Liver (tissue), 9 donors: ENCODE measurements around the gene SKAP2. TPM values are rescaled to one million over a fixed set of nuclear protein-coding genes. Genes with fewer than 3 reads are reported as not detected.
A peak's percentile ranks its signal among the peaks of the same experiment; 100 is the strongest.

ENCODE experiments used
- DNase-seq: peaks from one replicate; pipeline ENCODE4 v3.0.0-alpha.2; 2017; ENCODE audit warnings: low spot score
- H3K27ac ChIP-seq, 2 donors: one replicate each; pipeline ENCODE4 v1.7.0; 2013; ENCODE audit warnings: inconsistent platforms in 2 of 2, low read length in 2 of 2, control low read depth in 1 of 2, low read depth in 1 of 2, mild to moderate bottlenecking in 1 of 2
- H3K27me3 ChIP-seq, 4 donors: one replicate each; pipeline versions ENCODE4 v1.6.1 to v1.7.0; 2013; ENCODE audit warnings: low read length in 3 of 4, inconsistent platforms in 1 of 4, mild to moderate bottlenecking in 1 of 4, moderate library complexity in 1 of 4; ENCODE audit not compliant: control insufficient read depth in 4 of 4, insufficient read depth in 4 of 4
- H3K36me3 ChIP-seq, 4 donors: one replicate each; pipeline versions ENCODE4 v1.6.1 to v1.7.0; 2013; ENCODE audit warnings: low read length in 3 of 4, mild to moderate bottlenecking in 3 of 4, low read depth in 1 of 4, moderate library complexity in 1 of 4; ENCODE audit not compliant: control insufficient read depth in 4 of 4, insufficient read depth in 3 of 4
- H3K4me1 ChIP-seq, 4 donors: one replicate each; pipeline versions ENCODE4 v1.6.1 to v1.7.0; 2013; ENCODE audit warnings: low read length in 3 of 4, mild to moderate bottlenecking in 3 of 4, moderate library complexity in 1 of 4; ENCODE audit not compliant: control insufficient read depth in 4 of 4, insufficient read depth in 4 of 4
- H3K4me3 ChIP-seq, 3 donors: one replicate each; pipeline versions ENCODE4 v1.6.1 to v1.7.0; 2013; ENCODE audit warnings: low read length in 3 of 3, control low read depth in 1 of 3, low read depth in 1 of 3, mild to moderate bottlenecking in 1 of 3
- H3K9ac ChIP-seq, 2 donors: one replicate each; pipeline ENCODE4 v1.7.0; 2013; ENCODE audit warnings: low read length in 2 of 2, mild to moderate bottlenecking in 2 of 2, moderate library complexity in 2 of 2, control low read depth in 1 of 2, low read depth in 1 of 2
- H3K9me3 ChIP-seq, 4 donors: one replicate each; pipeline versions ENCODE4 v1.6.1 to v1.7.0; 2013; ENCODE audit warnings: low read length in 3 of 4; ENCODE audit not compliant: control insufficient read depth in 4 of 4
- CTCF ChIP-seq: fragments of 150-350 bp; IDR thresholded peaks from 2 replicates; pipeline ENCODE4 v1.5.1; 2017; ENCODE audit warnings: improper control_type of control experiment, low read depth, low read length; ENCODE audit not compliant: missing input control
- EGR1 ChIP-seq, 2 donors: IDR thresholded peaks; 2 replicates each; pipeline ENCODE4 v1.6.1; 2016 to 2018; ENCODE audit warnings: antibody characterized with exemption in 2 of 2, low read depth in 2 of 2
- FOXA2 ChIP-seq: IDR thresholded peaks from 2 replicates; pipeline ENCODE4 v1.6.1; 2016; ENCODE audit warnings: antibody characterized with exemption
- GABPA ChIP-seq, 2 donors: IDR thresholded peaks in 1 of 2; conservative IDR thresholded peaks in 1 of 2; 2 replicates each; pipeline ENCODE4 v1.6.1; 2016; ENCODE audit warnings: antibody characterized with exemption in 2 of 2, mild to moderate bottlenecking in 1 of 2, moderate library complexity in 1 of 2
- HNF4A ChIP-seq, 2 donors: conservative IDR thresholded peaks; 2 replicates each; pipeline ENCODE4 v1.6.1; 2016; ENCODE audit warnings: antibody characterized with exemption in 2 of 2, mild to moderate bottlenecking in 2 of 2
- HNF4G ChIP-seq: IDR thresholded peaks from 2 replicates; pipeline ENCODE4 v1.6.1; 2016; ENCODE audit warnings: antibody characterized with exemption
- MAX ChIP-seq: IDR thresholded peaks from 2 replicates; pipeline ENCODE4 v1.6.1; 2016; ENCODE audit warnings: antibody characterized with exemption
- REST ChIP-seq: IDR thresholded peaks from 2 replicates; pipeline ENCODE4 v1.6.1; 2016; ENCODE audit warnings: antibody characterized with exemption, mild to moderate bottlenecking
- RXRA ChIP-seq, 2 donors: IDR thresholded peaks; 2 replicates each; pipeline ENCODE4 v1.6.1; 2017 to 2018; ENCODE audit warnings: antibody characterized with exemption in 2 of 2, mild to moderate bottlenecking in 1 of 2
- SP1 ChIP-seq: IDR thresholded peaks from 2 replicates; pipeline ENCODE4 v1.6.1; 2018; ENCODE audit warnings: antibody characterized with exemption, mild to moderate bottlenecking
- TAF1 ChIP-seq: conservative IDR thresholded peaks from 2 replicates; pipeline ENCODE4 v1.6.1; 2016; ENCODE audit warnings: antibody characterized with exemption, mild to moderate bottlenecking
- YY1 ChIP-seq: IDR thresholded peaks from 2 replicates; pipeline ENCODE4 v1.6.1; 2016; ENCODE audit warnings: antibody characterized with exemption, mild to moderate bottlenecking
- ZBTB33 ChIP-seq: IDR thresholded peaks from 2 replicates; pipeline ENCODE4 v1.6.1; 2016; ENCODE audit warnings: antibody characterized with exemption
- WGBS: extraction: QIAGEN DNeasy Blood & Tissue Kit; methylation state at CpG from one replicate; pipeline ENCODE4 v1.1.7; 2013; 5-methylcytosine and 5-hydroxymethylcytosine counted together
- polyA plus RNA-seq, 2 donors: library from polyadenylated mRNA; stranded (reverse) in 1 of 2; unstranded in 1 of 2; fragments of 200-250 nt in 1 of 2; fragments of >200 nt in 1 of 2; fragmentation: Nextera tagmentation in 1 of 2; extraction: Ambion mirVana in 1 of 2; gene quantifications; one replicate each; pipeline versions ENCODE4 v1.2.1 to v1.2.3, GENCODE V29; 2013 to 2015
- total RNA-seq, 2 donors: library from RNA; depleted of rRNA; stranded (reverse); fragments of >200 nt; gene quantifications; one replicate each; pipeline ENCODE4 v1.2.3, GENCODE V29; 2014
- donor health status: healthy.
- donor health status: healthy.
- donor health status: healthy.
- donor health status: healthy.
- donor health status: healthy.

SKAP2 gene
- total and polyA plus RNA-seq, 4 donors = 3.4 to 9.2 (median 5.1) TPM

- Histone ChIP-seq H3K9me3 (no peaks in the 10 kb centered on the region), H3K27ac (no peak overlapping the region), H3K36me3 (no peaks in the 10 kb centered on the region), H3K4me3 (no peak overlapping the region), H3K27me3 (no peaks in the 10 kb centered on the region), H3K4me1 (peaks cover 0 to 14% (median 4%) of the 10 kb centered on the region in 4 donors), H3K9ac (no peak overlapping the region)
- DNase-seq = no peak
- TF ChIP-seq MAX = no peak
- no peak for TF ChIP-seq ZBTB33
- TF ChIP-seq RXRA (IDR thresholded peaks at IDR 0.05) = no peak
Measured at GRCh38 chr7:26700893-26701292, 163.5 kb downstream of the SKAP2 start.

- WGBS = 92% methylated on average over 5 of the region's 5 CpGs
- H3K27me3 ChIP-seq = no peaks in the 10 kb centered on the region
- peaks cover 0 to 11% (median 3%) of the 10 kb centered on the region in 4 donors for H3K4me1 ChIP-seq
- no peak overlapping the region for H3K27ac ChIP-seq
- no peak for TF ChIP-seq SP1
- no peak for TF ChIP-seq HNF4A (conservative IDR thresholded peaks at IDR 0.05)
- TF ChIP-seq YY1 = no peak
- no peak for TF ChIP-seq REST
- TF ChIP-seq FOXA2 = no peak
- no peaks in the 10 kb centered on the region for H3K9me3 ChIP-seq
- H3K36me3 ChIP-seq = no peaks in the 10 kb centered on the region
- no peak for DNase-seq
- no peak overlapping the region for H3K9ac ChIP-seq
- H3K4me3 ChIP-seq = no peak overlapping the region
Measured at GRCh38 chr7:26700386-26700785, 164.0 kb downstream of the SKAP2 start.

GRCh38 chr7:26699766-26700165 is 164.6 kb downstream of the SKAP2 start:
- H3K27ac ChIP-seq = no peak overlapping the region
- no peaks in the 10 kb centered on the region for H3K36me3 ChIP-seq
- H3K4me1 ChIP-seq = peaks cover 0 to 9% (median 3%) of the 10 kb centered on the region in 4 donors
- DNase-seq = no peak
- no peak overlapping the region for H3K4me3 ChIP-seq
- H3K9ac ChIP-seq = no peak overlapping the region
- H3K27me3 ChIP-seq = no peaks in the 10 kb centered on the region
- 39% methylated on average over 1 of the region's 1 CpG for WGBS
- no peaks in the 10 kb centered on the region for H3K9me3 ChIP-seq
- no peak for TF ChIP-seq CTCF
- TF ChIP-seq TAF1 = no peak
- peak; percentile 91 to 95 for TF ChIP-seq HNF4A (conservative IDR thresholded peaks at IDR 0.05)
- no peak for TF ChIP-seq ZBTB33
- peak; percentile 61 for TF ChIP-seq HNF4G
- peak; percentile 23 for TF ChIP-seq MAX
- TF ChIP-seq YY1 = peak; percentile 26
- TF ChIP-seq GABPA (IDR thresholded peaks at IDR 0.05 in 1 of 2, conservative IDR thresholded peaks at IDR 0.05 in 1 of 2) = no peak
- peak in 1 of 2 donors; percentile 23 for TF ChIP-seq EGR1 (IDR thresholded peaks at IDR 0.05; ENCODE audit: low read depth in 2 of 2)
- TF ChIP-seq SP1 = peak; percentile 57
- TF ChIP-seq REST = peak; percentile 41
